ENCODE data around the gene SUPT20HL1. TPM values are rescaled to one million over a fixed set of nuclear protein-coding genes. Genes with fewer than 3 reads are reported as not detected.

SUPT20HL1 gene
- total RNA-seq, 4 donors from 2014 or later = not detected

DNA sequence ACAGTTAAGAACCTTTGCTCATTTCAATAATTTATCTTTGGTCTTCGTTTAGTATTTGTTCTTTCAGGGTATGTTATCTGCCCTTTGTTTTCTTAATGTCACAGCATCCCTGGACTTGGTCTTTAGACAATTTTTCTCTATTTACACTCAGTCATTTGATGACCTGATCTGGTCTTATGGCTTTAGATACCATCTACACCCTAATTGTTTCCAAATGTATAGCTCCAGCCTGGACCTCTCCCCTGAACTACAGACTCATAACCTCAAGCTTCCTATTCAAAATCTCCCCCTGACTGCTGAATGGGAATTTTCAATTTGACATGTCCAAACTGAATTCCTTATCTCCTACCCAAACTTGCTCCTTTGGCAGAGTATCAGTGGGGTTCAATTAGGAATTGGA lies 42.9 kb upstream of the SUPT20HL1 start:
- WGBS = 49% methylated on average over 1 of the region's 1 CpG

DNA sequence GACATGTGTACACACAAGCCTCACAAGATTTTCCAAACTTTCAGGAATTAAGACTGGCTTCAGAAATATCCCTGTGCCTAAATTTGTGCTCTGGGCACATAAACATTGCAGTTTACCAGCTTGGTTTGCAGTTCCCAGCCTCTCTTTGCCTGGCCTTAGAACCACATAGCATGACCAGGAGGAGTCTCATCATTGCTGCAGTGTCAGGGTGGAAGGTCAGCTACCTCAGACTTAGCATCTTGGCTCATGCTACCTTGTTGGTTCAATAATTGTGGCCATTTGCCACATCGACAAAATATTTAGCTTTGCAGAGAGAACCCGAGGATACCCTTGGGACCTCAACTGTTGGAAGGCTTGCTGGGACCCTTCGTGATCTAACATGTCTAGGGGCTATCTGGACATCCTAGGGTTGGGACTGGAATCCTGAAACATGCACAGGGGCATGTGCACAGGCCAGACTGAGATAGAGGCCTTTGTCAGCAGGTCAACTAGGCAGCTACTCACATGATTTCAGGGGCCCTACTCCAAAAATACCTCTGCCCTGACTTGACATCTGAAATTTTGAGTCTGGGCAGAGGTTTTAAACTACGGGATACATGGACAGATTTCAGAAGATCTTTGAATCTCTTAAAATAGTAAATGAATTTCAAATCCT lies 38.6 kb upstream of the SUPT20HL1 start:
- Histone ChIP-seq H3K9me3 (no peaks in the 10 kb centered on the region), H3K4me1 (no peaks in the 10 kb centered on the region), H3K27me3 (peaks cover 0 to 4% (median 0%) of the 10 kb centered on the region in 4 donors), H3K36me3 (no peaks in the 10 kb centered on the region), H3K4me3 (no peak overlapping the region), H3K27ac (replicated peaks in 1 of 4) (no peak overlapping the region)
- DNase-seq (ENCODE audit: extremely low spot score) = no peak
- TF ChIP-seq, protein P1, sequence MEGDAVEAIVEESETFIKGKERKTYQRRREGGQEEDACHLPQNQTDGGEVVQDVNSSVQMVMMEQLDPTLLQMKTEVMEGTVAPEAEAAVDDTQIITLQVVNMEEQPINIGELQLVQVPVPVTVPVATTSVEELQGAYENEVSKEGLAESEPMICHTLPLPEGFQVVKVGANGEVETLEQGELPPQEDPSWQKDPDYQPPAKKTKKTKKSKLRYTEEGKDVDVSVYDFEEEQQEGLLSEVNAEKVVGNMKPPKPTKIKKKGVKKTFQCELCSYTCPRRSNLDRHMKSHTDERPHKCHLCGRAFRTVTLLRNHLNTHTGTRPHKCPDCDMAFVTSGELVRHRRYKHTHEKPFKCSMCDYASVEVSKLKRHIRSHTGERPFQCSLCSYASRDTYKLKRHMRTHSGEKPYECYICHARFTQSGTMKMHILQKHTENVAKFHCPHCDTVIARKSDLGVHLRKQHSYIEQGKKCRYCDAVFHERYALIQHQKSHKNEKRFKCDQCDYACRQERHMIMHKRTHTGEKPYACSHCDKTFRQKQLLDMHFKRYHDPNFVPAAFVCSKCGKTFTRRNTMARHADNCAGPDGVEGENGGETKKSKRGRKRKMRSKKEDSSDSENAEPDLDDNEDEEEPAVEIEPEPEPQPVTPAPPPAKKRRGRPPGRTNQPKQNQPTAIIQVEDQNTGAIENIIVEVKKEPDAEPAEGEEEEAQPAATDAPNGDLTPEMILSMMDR (IDR thresholded peaks at IDR 0.05) = no peak
- TF ChIP-seq POLR2A (IDR thresholded peaks at IDR 0.05; ENCODE audit: low read depth) (no peak), EP300 (IDR thresholded peaks at IDR 0.05) (no peak), POLR2AphosphoS5 (IDR thresholded peaks at IDR 0.05) (no peak)
- intact Hi-C loops (cut with DNase I) = no loop called here
- WGBS = 57% methylated on average over 1 of the region's 4 CpGs

More for the DNA sequence above, 42.9 kb upstream of the SUPT20HL1 start:
- Histone ChIP-seq H3K9me3 (no peaks in the 10 kb centered on the region), H3K4me1 (no peaks in the 10 kb centered on the region), H3K4me3 (no peak overlapping the region), H3K36me3 (no peaks in the 10 kb centered on the region), H3K27ac (replicated peaks in 1 of 4) (no peak overlapping the region), H3K27me3 (peaks cover 0 to 4% (median 0%) of the 10 kb centered on the region in 4 donors)
- intact Hi-C loops (cut with DNase I) = no loop called here
- TF ChIP-seq POLR2AphosphoS5 (IDR thresholded peaks at IDR 0.05) = no peak
- TF ChIP-seq, protein P1 (IDR thresholded peaks at IDR 0.05) = no peak
- DNase-seq (ENCODE audit: extremely low spot score) = no peak

DNA sequence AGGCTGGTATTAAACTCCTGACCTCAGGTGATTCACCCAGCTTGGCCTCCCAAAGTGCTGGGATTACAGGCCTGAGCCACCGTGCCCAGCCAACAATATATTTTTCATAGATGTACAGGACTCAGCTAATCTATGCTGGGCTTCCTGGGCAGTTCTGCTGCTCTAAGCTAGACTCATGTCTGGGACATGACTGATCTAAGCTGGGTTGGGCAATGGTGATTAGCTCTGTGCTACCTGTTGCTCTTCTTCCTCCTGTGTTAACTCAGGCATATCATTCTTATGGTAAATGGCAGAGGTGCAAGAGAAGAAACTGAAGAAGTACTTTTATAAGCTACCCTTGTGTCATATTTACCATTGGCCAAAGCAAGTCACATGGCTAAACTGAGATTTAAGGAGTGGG lies 35.2 kb upstream of the SUPT20HL1 start:
- no peak overlapping the region for H3K27ac ChIP-seq (replicated peaks in 1 of 4)
- H3K27me3 ChIP-seq = peaks cover 0 to 4% (median 0%) of the 10 kb centered on the region in 4 donors
- H3K9me3 ChIP-seq = no peaks in the 10 kb centered on the region
- no peak overlapping the region for H3K4me3 ChIP-seq
- WGBS = 100% methylated on average over 1 of the region's 1 CpG
- intact Hi-C loops (cut with DNase I) = no loop called here
- TF ChIP-seq POLR2A (IDR thresholded peaks at IDR 0.05; ENCODE audit: low read depth) = no peak
- TF ChIP-seq POLR2AphosphoS5 (IDR thresholded peaks at IDR 0.05) = no peak
- TF ChIP-seq, protein P1 (IDR thresholded peaks at IDR 0.05) = no peak
- no peak for TF ChIP-seq EP300 (IDR thresholded peaks at IDR 0.05)
- no peak for DNase-seq (ENCODE audit: extremely low spot score)
- no peaks in the 10 kb centered on the region for H3K36me3 ChIP-seq
- no peaks in the 10 kb centered on the region for H3K4me1 ChIP-seq

DNA sequence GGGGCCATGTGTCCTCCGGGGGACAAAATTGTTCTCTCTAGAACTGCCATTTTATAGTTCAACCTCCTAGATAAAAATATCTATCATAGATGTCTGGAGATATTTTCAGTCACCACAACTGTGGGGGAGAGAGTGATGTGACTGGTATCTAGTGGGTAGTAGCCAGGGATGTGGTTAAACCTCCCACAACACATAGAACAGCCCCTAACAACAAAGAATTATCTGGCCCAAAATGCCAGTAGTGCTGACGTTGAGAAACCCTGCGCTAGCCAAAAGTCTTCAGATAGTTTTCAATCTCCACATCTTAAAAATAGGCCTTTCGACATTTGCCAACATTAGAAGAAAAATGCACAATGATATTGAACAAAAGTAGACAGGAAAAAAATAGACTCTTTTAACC lies 27.6 kb upstream of the SUPT20HL1 start:
- Histone ChIP-seq H3K4me1 (no peaks in the 10 kb centered on the region), H3K9me3 (no peaks in the 10 kb centered on the region), H3K27ac (replicated peaks in 1 of 4) (no peak overlapping the region), H3K27me3 (no peaks in the 10 kb centered on the region), H3K36me3 (no peaks in the 10 kb centered on the region), H3K4me3 (no peak overlapping the region)
- no peak for DNase-seq (ENCODE audit: extremely low spot score)
- 67% methylated on average over 4 of the region's 4 CpGs for WGBS
- intact Hi-C loops (cut with DNase I) = no loop called here
- no peak for TF ChIP-seq POLR2A (IDR thresholded peaks at IDR 0.05; ENCODE audit: low read depth)

DNA sequence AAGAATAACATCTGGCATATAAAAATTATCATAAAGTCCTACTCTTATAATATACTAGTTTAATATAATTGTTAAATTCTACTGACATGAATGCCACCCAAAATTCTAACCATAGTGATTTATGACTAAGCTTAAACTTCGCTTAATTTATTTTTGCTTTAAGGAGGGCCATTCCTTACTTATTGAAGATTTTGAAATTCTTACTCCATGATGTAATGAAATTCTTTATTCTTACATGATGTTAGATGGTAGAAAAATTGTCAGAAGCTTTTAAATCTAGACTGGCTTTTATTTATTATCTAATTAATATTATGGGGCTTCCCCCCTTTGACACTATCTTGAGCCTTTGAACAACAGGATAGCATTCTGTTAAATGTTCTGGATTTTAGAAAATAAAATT lies 27.1 kb upstream of the SUPT20HL1 start:
- H3K4me3 ChIP-seq = no peak overlapping the region
- intact Hi-C loops (cut with DNase I) = no loop called here
- H3K36me3 ChIP-seq = no peaks in the 10 kb centered on the region
- H3K27me3 ChIP-seq = no peaks in the 10 kb centered on the region
- no peaks in the 10 kb centered on the region for H3K4me1 ChIP-seq
- no peak for DNase-seq (ENCODE audit: extremely low spot score)
- no peak overlapping the region for H3K27ac ChIP-seq (replicated peaks in 1 of 4)
- no peaks in the 10 kb centered on the region for H3K9me3 ChIP-seq
- WGBS = 63% methylated on average over 1 of the region's 1 CpG
- TF ChIP-seq POLR2AphosphoS5 (IDR thresholded peaks at IDR 0.05) = no peak
- TF ChIP-seq EP300 (IDR thresholded peaks at IDR 0.05) = no peak
- TF ChIP-seq, protein P1 (IDR thresholded peaks at IDR 0.05) = no peak
- TF ChIP-seq POLR2A (IDR thresholded peaks at IDR 0.05; ENCODE audit: low read depth) = no peak
